Activated naive CD8-positive, alpha-beta T cell treated with anti-CD3 and anti-CD28 coated beads, Interleukin-2, amount 50 U/mL, for 16 hours (primary cell): ENCODE results near the gene DPP7.

ENCODE experiments used
- DNase-seq: peaks from one replicate; pipeline ENCODE4 v3.0.0-alpha.2; 2020; ENCODE audit warnings: low read depth, low spot score

DPP7 gene

DNA sequence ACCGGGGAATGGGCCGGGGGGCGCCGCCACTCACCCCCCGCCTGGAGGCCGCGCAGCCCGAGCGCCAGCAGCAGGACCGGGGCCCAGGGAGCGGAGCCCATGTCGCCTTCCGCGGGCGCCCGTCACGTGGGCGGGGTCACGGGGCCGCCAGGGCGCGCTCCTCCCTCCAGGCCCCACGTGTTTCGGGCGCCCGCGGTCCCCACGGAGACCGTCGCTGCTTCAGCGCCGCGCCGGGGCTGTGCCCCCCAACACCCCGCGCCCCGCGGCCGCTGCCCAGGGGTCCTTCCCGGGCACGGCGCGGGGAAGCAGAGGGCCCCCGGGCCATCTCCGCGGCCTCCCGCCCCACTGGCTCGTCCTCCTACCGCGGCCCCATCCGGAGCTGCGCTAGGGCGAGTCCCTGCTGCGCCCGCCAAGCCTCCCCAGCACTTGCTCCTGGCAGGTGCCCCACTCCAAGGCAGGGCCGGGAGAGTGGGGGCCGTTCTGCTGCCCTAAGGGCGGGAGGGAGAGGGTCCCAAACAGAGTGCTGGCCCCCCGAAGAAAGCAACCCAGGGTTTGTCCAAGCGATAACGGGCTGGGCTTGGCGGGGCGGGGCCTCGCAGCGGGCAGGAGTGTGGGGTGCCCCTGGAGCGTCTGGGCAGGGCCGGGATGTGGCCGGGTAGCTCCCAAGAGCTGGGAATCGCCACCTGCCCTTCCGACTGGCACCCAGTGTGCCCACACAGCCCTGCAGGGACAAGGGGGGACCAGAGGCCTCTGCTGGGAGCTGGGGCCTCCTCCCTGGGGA lies at the start of gene DPP7:
Gene DPP7, minus strand, starts transcription at position 121 of the 781 bp plus-strand sequence. Its CDS starts 20 bp downstream, at position 101.
- DNase-seq: peak; percentile 55

GRCh38 chr9:137163805-137164204 lies 49.3 kb upstream of the DPP7 start:
- DNase-seq: no peak

- DNase-seq: no peak
These were observed 48.8 kb upstream of the DPP7 start for GRCh38 chr9:137163365-137163715.

DNA sequence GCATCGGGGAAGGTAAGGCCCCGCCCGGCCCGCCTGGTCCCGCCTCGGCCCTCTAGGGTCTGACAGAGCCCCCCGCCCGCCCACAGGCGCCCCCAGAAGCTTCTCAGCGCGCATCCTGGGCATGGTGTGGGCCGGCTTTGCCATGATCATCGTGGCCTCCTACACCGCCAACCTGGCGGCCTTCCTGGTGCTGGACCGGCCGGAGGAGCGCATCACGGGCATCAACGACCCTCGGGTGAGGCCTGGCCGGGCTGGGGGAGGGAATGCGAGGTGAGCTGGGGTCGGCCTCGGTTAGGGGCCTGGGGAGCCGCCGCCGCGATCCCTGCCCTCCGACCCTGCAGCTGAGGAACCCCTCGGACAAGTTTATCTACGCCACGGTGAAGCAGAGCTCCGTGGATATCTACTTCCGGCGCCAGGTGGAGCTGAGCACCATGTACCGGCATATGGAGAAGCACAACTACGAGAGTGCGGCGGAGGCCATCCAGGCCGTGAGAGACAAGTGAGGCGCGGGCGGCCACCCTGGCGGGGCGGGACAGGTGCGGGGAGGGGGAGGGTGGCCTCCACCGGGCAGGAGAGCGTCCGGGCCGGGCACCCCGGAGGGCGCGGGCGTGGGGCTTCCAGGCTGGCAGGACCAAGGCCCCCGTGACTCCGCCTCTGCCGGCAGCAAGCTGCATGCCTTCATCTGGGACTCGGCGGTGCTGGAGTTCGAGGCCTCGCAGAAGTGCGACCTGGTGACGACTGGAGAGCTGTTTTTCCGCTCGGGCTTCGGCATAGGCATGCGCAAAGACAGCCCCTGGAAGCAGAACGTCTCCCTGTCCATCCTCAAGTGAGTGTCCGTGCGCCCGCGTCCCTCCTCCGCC lies 48.2 kb upstream of the DPP7 start:
- DNase-seq: no peak

DNA sequence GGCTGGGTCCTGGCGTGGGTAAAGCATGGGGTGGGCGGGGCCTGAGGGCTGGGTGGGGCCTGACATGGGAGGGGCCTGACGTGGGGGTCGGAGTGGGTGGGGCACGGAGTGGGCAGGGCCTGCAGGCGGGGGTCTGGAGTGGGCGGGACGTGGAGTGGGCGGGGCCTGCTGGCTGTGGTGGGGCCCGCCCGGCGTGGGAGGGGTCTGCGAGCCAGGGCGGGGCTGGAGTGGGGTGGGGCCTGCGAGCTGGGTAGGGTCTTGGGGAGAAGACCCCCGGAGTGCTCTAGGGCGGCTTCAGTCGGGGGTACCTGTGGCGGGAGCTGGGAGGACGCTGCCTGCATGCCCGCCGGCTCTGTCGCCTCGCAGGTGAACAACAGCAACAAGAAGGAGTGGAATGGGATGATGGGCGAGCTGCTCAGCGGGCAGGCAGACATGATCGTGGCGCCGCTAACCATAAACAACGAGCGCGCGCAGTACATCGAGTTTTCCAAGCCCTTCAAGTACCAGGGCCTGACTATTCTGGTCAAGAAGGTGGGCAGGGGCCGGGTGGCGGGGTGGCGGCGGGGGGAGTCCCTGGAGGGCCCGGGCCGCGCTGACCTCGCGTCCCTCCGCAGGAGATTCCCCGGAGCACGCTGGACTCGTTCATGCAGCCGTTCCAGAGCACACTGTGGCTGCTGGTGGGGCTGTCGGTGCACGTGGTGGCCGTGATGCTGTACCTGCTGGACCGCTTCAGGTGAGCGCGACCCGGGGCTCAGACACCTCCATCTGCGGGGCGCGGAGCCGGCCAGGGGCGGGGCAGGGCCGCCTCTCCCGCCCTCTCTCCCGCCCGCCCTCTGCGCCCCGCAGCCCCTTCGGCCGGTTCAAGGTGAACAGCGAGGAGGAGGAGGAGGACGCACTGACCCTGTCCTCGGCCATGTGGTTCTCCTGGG lies 47.3 kb upstream of the DPP7 start:
- no peak for DNase-seq

DNA sequence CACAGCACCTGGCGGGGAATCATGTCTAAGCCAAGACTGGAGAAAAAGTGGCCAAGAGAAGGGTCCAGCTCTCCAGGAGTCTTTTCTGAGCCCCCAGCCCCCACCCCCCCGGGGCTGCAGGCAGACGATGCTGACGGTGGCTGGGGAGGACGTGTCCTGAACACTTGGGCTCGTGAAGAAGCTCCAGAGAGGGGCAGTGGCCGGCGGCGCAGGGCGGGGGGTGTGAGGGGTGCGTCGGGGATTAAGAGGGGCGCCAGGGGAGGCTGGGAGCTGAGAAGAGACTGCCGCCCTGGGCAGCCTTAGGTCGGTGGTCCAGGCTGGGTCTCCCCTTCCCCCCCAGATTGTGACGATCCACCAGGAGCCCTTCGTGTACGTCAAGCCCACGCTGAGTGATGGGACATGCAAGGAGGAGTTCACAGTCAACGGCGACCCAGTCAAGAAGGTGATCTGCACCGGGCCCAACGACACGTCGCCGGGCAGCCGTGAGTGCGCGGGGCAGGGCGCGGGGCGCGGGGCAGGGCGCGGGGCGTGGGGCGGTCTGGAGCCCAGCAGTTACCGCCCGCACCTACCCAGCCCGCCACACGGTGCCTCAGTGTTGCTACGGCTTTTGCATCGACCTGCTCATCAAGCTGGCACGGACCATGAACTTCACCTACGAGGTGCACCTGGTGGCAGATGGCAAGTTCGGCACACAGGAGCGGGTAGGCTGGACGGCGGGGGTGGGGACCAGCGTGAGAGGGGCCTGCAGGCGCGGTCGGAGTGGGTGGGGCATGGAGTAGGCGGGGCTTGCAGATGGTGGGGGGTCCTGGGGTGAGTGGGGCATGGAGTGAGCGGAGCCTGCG lies 46.4 kb upstream of the DPP7 start:
- no peak for DNase-seq

DNA sequence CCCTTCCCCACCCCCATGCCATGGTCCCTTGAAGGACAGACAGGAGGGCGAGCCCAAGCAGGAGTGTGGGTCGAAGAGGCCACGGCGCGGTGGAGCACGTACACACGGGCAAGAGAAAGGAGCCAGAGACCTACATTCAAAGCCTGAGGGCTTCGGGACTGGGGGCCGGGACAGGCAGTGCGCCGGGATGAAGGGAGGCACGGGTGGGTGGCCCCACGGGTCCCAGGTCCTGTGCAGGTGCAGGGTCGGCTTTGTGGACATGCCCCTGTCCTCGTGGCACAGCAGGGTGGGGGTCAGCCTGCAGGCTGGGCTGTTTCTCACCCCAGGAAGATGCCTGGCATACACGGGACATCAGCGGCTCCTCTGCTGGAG lies 45.5 kb upstream of the DPP7 start:
- no peak for DNase-seq

- no peak for DNase-seq
These were observed 44.8 kb upstream of the DPP7 start for GRCh38 chr9:137159105-137160053.

DNA sequence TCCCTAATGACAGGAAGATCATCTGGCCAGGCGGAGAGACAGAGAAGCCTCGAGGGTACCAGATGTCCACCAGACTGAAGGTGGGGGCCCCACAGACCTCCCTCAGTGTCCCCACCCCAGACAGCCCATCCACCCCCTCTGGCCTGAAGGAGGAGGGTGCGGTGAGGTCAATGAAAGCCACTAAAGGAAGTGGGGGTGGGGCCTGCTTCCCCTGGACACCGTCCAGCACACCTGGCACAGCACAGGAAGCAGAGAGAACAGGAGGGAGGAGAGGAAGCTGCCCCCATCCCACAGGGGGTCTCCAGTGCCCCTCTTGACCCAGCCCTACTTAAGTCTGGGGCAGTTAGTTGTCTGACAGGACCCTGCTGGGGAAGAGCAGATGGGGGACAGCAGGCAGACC lies 44.1 kb upstream of the DPP7 start:
- no peak for DNase-seq

DNA sequence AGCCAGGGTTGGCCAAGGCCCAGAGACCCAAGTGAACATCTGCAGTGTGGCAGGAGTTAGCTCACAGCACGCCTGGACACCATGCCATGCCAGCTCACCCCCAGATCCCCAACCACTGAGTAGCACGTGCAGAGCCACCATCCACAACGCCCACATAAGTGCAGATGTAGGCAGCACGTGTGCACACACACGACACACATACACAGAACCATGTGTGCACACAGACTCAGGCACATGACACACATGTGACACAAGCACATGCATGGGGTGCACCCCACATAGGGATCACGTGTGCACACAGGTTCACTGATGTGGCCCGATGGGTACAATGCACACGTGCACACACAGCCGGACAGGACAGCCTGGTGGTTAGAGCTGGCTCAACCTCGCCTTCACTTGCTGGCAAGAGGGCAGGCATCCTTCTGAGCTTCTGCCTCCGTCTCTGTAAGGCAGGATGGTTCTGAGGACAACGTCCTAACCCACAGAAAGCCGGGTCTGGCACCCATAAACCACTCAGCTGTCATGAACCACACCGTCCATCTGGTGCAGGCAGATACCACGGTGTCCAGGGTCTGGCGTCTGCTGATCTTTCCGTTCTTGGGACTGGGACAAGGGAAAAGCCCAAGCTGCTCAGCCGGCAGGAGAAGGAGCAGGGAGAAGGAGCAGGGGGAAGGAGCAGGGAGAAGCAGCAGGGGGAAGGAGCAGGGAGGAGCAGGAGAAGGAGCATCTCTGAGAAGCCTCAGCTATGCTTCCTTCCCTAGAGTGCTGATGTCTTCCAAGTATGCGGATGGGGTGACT lies 43.3 kb upstream of the DPP7 start:
- no peak for DNase-seq

DNA sequence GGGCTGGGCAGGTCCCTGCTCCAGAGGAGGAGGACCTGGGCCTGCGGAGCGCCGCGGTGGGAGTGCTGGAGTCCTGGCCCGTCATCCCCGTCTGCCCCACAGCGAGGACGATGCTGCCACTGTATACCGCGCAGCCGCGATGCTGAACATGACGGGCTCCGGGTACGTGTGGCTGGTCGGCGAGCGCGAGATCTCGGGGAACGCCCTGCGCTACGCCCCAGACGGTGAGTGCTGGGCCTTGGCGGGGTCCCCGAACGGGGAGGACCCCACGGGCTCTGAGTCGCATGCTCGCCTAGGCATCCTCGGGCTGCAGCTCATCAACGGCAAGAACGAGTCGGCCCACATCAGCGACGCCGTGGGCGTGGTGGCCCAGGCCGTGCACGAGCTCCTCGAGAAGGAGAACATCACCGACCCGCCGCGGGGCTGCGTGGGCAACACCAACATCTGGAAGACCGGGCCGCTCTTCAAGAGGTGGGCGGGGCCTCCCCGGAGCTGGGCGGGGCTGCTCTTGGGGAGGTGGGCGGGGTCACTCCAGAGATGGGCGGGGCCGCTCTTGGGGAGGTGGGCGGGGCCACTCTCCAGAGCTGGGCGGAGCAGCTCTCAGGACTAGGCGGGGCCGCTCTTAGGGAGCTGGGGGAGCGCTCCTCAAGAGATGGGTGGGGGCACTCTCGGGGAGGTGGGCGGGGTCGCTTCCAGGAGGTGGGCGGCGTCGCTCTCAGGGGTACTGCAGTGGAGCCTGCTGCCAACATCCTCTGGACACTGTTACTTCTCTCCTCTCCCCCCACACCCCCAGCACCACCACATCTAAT lies 42.2 kb upstream of the DPP7 start:
- peak; percentile 14 for DNase-seq

GRCh38 chr9:137152844-137153405 lies 38.4 kb upstream of the DPP7 start:
- DNase-seq: no peak

GRCh38 chr9:137150617-137151457 lies 36.3 kb upstream of the DPP7 start:
- no peak for DNase-seq

DNA sequence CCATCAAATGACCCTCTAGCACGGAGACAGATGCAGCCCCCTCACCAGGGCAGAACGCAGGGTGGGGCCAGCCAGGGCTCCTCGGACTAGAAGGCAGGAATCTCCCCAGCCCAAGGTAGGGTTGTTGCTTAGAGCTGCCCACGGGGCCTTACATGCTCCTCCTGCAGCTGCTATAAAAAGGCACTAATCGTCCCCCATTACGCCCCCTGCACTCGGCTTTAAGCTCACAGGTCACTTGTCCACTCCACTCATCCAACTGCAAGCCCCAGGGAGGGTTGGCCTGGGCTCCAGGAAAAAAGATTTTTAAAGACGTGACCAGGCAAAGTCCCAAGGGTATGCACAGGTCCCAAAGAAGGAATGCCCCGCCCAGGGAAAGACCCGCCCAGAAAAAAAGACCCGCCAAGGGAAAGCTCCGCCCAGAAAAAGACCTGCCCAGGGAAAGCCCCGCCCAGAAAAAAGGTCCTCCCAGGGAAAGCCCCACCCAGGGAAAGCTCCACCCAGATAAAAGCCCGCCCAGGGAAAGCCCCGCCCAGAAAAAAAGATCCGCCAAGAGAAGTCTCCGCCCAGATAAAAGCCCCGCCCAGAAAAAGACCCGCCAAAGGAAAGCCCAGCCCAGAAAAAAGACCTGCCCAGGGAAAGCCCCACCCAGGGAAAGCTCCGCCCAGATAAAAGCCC lies 35.5 kb upstream of the DPP7 start:
- DNase-seq: no peak

DNA sequence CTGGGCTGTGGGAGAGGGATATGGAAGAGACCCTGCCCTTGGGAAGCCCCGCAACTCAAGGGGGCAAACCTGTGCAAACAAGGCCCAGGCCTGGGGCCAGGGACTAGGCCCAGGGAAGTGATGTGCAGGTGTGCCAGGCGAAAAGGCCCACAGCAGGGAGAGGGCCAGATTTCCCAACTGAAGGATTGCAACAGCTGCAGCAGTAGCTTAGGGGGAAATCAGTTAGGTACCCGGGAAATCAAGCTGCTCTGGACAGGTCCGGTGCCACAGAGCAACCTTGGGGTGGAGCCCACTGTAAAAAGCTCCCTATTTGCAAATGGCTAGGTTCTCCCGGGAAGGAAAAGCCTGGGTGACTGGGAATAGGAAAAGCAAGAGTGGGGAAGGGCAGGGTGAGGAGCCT lies 34.8 kb upstream of the DPP7 start:
- DNase-seq: no peak

- no peak for DNase-seq
These were observed 34.1 kb upstream of the DPP7 start for GRCh38 chr9:137148661-137149060.
